AG10803 (cell line): ENCODE measurements around the gene PROM2.
A peak's percentile ranks its signal among the peaks of the same experiment; 100 is the strongest.
"Not testable (repeated sequence)": the region's sequence is repeated elsewhere in the genome, so short reads cannot be mapped to it uniquely, and the experiment has no call there.

ENCODE experiments used
- DNase-seq: peaks from one replicate; pipeline ENCODE4 v3.0.0; 2010; ENCODE audit warnings: low read depth
- H3K4me3 ChIP-seq: 2 replicates; pipeline ENCODE4 v1.5.1; 2011; ENCODE audit warnings: mild to moderate bottlenecking, low read length, control low read depth
- TF ChIP-seq, protein P1 (sequence below): conservative IDR thresholded peaks from 2 replicates; pipeline ENCODE4 v1.5.1; 2011; ENCODE audit warnings: mild to moderate bottlenecking, low read length, control low read depth, inconsistent platforms

The PROM2 gene

DNA sequence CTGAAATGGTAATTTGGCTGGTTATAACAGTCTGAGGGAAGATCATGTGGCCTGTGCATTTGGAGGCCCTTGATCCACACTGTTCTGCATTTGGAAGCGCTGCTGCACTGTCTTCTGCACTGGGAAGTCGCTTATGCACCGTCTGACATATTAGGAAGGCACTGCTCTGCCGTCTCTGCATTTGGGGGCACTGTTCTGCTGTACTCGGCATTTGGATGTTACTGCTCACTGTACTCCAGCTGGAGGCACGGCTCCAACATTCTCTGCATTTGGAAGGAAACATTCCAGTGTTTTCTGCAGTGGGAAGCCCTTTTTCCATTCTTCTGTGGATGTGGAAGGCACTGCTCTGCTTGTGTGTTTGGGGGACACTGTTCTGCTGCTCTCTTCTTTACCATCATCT lies 9.6 kb upstream of the PROM2 start:
- DNase-seq = peak; percentile 24
- TF ChIP-seq, protein P1, sequence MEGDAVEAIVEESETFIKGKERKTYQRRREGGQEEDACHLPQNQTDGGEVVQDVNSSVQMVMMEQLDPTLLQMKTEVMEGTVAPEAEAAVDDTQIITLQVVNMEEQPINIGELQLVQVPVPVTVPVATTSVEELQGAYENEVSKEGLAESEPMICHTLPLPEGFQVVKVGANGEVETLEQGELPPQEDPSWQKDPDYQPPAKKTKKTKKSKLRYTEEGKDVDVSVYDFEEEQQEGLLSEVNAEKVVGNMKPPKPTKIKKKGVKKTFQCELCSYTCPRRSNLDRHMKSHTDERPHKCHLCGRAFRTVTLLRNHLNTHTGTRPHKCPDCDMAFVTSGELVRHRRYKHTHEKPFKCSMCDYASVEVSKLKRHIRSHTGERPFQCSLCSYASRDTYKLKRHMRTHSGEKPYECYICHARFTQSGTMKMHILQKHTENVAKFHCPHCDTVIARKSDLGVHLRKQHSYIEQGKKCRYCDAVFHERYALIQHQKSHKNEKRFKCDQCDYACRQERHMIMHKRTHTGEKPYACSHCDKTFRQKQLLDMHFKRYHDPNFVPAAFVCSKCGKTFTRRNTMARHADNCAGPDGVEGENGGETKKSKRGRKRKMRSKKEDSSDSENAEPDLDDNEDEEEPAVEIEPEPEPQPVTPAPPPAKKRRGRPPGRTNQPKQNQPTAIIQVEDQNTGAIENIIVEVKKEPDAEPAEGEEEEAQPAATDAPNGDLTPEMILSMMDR = peak; percentile 29
- no peak overlapping the region for H3K4me3 ChIP-seq

DNA sequence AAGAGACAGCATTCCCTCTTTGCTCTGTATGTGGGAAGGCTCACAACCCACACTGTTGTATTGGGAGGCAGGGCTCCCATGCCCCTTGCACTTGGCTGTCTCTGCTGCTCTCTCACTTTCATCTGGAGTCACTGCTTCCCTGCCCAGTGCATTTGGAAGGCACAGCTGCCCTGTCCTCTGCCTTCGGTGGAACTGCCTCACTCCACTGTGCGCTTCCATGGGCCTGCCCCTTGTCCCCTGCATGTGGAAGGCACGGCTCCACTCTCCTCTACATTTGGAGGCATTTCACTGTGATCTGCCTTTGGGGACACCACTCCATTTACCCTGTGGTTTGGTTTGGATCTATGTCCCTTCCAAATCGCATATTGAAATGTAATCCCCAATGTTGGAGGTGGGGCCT lies 9.1 kb upstream of the PROM2 start:
- TF ChIP-seq, protein P1 = no peak
- no peak overlapping the region for H3K4me3 ChIP-seq
- DNase-seq = no peak

DNA sequence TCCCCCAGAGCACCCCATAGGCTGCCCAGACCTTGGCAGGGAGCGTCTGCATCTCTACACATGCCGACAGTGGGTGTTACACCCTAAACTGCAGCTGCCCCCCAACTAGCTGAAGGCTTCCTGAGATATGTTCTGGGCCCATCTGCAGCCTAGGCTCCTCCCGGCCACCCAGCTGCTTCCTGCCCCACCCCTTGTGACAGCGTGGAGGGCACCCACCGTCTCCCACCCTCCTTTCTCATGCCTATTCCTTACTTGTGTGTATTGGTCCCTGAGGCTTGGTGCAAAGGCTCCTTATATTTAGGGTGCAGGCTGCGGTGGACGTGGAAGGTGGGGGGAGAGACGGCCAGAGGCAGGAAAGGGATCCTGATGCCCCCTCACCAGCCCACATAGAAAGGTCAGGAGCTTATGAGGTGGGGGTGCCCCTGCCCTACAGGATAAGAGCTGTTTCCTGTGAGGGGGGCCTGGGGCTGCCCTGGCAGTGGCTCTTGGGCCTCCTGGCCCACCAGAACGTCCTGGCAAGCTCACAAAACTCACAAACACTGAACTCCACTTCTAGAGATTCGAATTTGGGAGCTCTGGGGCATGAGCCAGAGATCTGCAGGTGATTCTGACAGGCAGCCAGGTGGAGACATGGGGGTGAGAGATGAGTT lies 7.3 kb upstream of the PROM2 start:
- TF ChIP-seq, protein P1 = no peak
- DNase-seq = no peak
- H3K4me3 ChIP-seq = no peak overlapping the region

DNA sequence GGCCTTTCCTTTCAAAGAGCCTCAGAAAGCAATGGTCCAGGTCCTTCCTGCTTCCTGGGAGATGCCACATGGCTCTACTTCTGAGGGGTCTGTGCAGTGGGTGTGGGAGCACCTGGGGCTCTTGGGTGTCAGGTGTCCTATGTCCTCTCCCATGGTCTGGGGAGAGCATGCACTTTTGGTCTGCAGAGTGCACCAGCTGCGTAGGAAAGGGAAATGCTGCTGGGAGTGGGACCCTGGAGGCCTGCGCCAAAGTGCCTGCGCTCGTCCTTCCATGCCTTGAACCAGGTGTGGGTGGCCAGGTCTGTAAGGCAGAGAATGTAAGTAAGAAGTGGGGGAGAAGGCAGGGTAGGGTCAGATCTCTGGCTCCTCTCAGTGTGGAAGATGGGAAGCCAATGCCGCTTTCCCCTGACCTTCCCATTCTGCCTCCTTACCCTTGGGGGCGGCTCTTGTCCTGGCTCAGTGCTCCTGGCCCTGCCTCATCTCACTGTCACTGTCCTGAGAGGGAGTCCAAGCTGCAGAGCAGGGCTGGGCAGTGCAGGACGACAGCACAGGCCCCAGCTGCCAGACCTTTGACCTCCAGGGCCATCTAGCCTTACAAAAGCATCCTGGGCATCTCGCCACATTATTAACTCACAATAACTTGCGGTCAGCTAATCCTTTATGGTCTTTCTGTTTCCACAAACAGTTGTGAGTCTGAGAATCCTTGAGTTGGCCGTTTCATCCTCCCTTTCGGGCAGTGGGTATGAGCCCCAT lies 6.6 kb upstream of the PROM2 start:
- TF ChIP-seq, protein P1 = no peak
- H3K4me3 ChIP-seq = no peak overlapping the region
- no peak for DNase-seq

DNA sequence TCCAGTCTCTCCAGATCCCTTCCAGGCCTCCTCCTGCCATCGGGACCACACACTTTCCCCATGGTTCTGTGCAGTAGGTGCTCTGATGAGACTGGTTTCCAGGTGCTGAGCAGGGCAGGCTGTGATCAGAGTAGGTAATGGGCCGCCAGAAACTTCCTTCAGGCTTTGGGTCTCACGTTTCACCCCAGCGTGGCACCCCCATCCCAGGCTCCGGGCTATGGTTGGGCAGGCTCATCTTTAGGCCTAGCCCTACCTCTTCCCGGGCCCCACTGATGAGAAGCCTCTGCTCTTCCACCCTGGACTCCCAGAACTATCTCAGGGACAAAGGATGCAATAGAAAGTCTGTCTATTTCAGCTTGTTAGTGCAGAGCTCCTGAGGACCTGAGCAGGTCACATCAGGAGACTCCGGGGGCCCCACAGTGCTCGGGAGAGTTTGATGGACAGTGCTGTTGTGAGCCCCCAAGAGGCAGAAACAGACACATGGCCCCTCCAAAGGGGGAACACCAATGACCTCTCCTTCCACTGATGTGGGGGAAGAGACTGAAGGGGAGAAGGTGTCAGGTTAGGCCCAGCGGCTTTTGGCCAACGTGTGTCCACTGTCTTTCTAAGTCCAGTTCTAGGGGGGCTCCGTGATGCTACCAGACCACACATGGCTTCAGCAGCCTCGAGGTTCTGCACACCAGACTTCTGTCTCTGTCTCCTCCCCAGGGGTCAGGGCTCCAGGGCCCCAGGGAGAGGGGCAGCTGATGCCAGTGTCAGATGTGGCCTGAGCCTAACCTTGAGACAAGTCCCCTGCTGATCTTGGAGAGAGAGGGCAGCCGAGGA lies 5.8 kb upstream of the PROM2 start:
- no peak overlapping the region for H3K4me3 ChIP-seq
- no peak for DNase-seq
- TF ChIP-seq, protein P1 = no peak

DNA sequence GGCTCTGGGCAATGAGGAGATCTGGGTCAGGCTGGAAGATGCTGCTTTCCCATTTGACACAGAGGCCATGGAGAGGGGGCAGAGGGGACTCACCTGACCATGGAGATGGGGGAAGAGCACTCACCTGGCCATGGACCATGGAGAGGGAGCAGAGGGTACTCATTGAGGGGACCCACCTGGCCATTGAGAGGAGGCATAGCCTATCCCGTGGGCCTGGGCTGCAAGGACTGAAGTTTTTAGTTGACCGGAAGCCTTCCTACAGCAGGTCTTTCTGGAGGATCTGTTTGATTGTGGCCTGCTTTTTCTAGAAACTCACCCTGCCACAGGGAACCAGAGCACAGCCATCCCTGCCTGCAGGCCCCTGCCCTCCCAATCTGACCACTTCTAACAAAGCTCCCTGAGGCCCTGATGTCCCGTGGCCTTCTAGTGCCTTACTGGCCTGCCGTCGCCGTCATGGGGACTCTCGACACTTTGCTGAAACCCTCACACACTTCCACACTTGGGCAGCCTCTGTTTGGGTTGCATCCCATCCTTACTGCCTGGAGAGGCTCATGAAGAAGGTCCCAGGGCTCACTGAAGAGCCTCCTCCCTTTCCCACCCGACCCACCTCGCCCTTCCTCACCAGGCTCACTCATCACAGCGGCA lies 5.1 kb upstream of the PROM2 start:
- TF ChIP-seq, protein P1 = no peak
- no peak for DNase-seq
- H3K4me3 ChIP-seq = no peak overlapping the region

DNA sequence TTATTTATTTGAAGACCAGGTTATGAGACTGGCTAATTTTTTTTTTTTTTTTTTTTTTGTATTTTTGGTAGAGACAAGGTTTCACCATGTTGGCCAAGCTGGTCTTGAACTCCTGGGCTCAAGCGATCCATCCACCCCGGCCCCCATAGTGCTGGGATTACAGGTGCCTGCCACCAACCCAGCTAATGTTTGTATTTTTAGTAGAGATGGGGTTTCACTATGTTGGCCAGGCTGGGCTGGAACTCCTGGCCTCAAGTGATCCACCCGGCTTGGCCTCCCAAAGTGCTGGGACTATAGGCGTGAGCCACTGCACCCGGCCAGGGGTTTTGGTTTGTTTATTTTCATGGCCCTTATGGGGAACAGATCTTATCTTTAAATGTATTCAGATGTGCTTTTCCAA lies 4.5 kb upstream of the PROM2 start:
- DNase-seq, H3K4me3 ChIP-seq: not testable (repeated sequence)
